GM19193 (cell line): ENCODE results near the gene PIAS2.

Experiments used
- POLR2A ChIP-seq: IDR thresholded peaks from 4 replicates; pipeline ENCODE4 v1.6.1; 2011; ENCODE audit not compliant: insufficient read depth, insufficient read length; ENCODE audit errors: extremely low read depth

The PIAS2 gene

GRCh38 chr18:46915800-46916550 is 1.3 kb downstream of the PIAS2 start:
- TF ChIP-seq POLR2A = no peak

DNA sequence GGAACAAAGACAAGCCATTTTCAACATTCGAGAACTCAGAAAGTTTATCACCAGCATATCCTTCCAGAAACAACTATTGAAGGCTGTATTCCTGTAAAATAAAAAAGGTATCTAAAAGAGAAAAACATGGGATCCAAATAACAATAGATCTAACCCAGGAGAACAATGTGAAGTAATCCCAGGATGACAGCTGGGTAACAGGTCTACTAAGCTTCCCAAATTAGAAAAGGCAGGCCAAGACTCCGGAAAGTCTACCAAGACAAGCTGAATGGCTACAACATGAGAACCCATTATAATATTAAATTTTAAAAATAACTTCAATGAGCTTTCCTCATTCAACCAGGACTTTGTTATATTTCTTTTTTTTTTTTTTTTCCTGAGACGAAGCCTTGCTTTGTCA is 6.5 kb downstream of the PIAS2 start:
- TF ChIP-seq POLR2A = no peak

DNA sequence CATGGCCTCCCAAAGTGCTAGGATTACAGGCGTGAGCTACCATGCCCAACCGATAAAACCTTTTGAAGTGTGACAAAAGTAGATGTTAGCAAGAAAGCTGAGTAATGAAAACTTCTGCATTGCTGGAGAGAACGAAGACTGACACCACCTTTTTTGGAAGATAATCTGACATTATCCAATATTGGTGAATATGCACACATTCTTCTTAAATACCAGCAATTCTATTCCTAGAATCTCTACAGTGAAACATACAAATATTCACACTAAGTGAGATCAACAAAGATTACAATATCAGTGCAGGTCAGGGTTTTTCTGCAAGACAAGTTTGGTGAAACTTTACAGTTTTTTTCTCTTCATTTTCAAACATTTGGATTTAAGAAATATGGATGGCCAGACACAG is 7.8 kb downstream of the PIAS2 start:
- TF ChIP-seq POLR2A = no peak

- TF ChIP-seq POLR2A = no peak
Measured at GRCh38 chr18:46903406-46903805, 13.9 kb downstream of the PIAS2 start.

DNA sequence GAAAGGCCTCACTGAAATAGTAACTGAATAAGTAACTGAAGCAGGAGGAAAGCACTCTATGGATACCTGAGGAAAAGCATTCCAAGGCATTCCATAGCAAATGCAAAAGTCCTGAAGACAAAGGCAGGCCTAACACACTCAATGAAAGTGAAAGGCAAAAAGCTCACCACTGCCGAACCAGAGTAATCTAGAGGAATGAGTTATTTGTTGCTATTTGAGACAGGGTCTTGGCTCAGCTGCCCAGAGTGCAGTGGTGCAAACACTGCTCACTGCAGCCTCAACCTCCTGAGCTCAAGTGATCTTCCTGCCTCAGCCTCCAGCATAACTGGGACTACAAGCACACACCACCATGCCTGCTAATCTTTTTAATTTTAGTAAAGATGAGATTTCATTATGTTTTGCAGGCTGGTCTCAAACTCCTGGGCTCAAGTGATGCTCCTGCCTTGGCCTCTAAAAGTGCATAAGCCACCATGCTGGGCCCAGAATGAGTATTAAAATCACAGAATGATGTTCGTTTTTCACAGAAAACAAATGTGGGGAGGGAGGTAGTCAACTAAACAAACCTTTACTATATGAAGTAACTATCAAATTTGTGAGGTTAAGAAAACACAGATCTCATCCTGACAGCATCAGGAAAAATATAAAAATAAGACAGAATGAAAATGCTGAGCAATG is 17.9 kb downstream of the PIAS2 start:
- no peak for TF ChIP-seq POLR2A

DNA sequence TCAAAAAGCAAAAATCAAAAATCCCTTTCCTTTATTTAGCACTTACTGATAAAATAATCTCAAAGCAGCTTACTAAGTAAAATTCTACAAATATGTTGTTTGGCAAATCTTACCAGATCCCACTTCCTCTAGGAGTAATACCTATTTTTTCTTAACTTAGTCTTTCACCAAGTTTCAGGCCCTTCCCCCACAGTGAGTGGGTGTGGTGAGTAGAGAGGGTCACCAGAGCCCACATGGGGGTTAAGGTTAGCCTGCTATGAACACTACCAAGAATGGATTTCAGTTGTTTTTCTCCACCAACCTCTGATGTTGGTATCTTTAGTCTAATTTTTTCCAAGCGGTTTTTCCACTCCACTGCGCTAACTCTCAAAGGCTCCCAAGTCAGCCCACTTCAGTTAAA is 23.2 kb downstream of the PIAS2 start:
- TF ChIP-seq POLR2A = no peak

DNA sequence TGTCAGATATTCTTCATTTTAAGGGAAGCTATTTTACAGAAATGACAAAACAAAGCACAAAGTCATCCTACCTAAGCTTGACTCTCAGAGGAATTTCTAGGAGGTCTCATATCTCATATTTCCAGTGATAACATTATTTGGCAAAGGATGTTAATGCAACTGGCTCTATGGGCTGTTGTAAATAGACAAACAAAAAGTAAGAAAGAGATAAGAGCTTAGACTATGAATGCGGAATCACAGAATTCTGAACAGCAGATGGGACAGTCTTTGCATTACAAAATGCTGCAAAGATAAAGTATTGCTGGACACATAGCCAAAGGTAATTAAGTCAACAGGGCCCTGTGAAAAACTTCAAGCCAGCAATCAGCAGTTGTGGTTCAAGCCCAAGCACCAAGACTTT is 23.9 kb downstream of the PIAS2 start:
- TF ChIP-seq POLR2A = no peak

DNA sequence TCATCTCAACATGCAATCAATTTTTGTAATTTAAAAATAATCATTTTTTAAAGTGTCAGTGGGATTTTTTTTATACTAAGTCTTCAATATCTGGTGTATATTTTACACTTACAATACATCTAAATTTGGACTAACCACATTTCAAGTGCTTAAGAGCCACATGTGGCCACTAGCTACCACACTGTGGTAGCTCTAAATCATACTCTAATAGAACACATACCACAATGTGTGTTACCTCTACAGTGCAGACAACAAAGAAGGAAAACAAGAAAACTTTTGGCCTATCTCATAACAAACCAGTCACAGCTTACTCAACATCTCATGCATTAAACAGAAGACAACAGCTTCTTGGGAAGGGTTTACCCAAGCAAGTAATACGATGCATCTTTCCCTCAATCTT is 24.5 kb downstream of the PIAS2 start:
- TF ChIP-seq POLR2A = no peak

DNA sequence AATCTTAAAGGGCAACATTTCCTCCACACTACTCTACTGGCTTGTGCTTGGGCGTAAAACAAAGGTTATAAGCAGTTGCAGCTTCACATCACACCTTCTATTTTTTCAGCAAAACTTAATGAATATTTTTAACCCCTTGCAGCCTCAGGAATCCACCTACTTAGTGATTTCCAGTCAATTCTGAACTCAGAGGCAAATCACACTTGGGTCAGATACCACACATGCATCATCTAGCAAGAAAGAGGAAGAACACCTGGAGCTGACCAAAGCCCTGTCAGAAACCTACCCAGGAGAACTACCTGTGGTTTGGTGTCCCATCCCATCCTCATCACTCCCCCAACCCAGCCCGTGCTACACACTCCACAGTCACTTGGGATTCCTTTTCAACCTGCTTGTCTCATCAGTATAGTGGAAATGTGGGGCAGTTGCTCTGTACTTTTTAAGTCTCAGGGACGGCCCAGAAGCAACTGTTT is 25.5 kb downstream of the PIAS2 start:
- TF ChIP-seq POLR2A = no peak

DNA sequence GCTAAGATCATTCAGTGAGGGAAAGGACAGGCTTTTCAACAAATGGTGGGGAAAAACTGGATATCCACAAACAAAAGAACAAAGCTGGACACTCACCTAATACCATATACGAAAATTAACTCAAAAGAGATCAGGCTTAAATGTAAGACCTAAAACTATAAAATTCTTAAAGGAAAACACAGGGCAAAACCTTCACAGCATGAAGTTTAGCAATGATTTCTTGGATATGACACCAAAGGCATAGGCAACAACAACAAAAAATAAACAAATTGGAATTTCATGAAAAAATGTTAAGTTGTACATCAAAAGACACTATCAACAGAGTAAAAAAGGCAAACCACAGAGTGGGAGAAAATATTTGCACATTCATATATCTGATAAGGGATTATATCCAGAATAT is 28.3 kb downstream of the PIAS2 start:
- TF ChIP-seq POLR2A = no peak

- no peak for TF ChIP-seq POLR2A
Measured at GRCh38 chr18:46886893-46887292, 30.4 kb downstream of the PIAS2 start.

DNA sequence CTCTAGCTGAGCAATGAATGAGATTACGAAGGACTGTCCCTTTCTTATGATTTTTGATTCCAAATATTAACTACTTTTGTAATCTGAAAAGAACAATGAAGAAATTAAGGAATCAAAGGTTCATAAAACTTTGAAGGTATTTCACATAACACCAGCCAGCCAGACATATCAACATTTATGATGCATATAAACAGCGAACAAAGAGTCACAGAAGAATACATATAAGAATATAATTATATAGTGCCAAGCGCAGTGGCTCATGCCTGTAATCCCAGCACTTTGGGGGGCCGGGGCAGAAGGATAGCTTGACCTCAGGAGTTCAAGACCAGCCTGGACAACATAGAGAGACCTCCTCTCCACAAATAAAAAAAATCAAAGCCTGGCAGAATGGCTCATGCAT is 34.1 kb downstream of the PIAS2 start:
- TF ChIP-seq POLR2A = no peak

GRCh38 chr18:46877329-46877987 is 39.8 kb downstream of the PIAS2 start:
- no peak for TF ChIP-seq POLR2A

- no peak for TF ChIP-seq POLR2A
Measured at GRCh38 chr18:46868169-46868921, 49.0 kb downstream of the PIAS2 start.
